Measurements from ENCODE around the gene PPFIA4. TPM values are rescaled to one million over a fixed set of nuclear protein-coding genes. Genes with fewer than 3 reads are reported as not detected.

PPFIA4 gene
- total and polyA plus RNA-seq, 2 of the 4 experiments (the other 2 are of a cell fraction): 5.4 to 13.7 TPM

DNA sequence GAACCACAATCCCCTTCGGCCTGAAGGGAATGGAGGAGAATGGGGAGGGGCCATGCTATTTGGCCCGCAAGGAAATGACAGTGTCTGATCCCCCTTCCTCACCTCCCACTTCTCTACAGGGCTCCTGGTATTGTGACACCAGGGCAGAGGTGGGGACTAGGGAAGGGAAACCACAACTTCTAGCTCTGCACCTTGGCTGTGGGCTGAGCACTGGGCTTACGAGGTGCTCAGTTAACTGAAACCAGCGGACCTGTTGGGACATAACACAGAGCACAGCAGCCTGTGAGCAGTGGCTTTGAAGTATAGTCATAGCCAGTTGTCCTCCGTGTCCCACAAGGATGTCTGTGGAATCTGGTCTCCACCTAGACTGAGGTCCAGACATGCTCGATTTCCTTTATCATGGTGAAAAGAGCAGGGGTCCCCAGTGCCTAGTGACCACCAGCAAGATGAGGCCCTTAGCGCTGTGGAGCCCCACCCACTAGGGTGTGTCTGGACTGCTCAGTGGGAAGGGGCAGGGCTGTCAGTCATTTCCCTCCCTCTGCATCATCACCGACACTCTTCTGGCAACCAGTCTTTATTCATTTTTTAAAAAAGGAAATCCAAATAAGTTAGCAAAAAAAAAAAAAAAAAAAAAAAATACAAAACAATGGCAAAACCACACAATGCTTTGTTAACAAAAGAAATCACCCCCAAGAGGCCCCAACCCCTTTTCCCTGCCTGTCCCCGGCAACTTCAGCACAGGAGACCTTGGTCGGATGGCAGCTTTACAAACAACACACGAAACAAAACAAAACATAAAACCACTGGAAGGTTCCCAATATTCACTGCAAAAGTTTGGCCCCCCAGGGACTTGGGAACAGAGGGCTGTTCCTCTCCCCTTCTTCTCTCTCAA lies 56.5 kb downstream of the PPFIA4 start:
- Histone ChIP-seq H3K18ac (ENCODE audit: low read depth, low read length) (no peak overlapping the region), H2BK15ac (ENCODE audit: low read depth, low read length) (no peak overlapping the region), H2AK5ac (ENCODE audit: low read depth, low read length) (no peak overlapping the region), H3K79me1 (ENCODE audit: low read depth in 1 of 2, low read length in 2 of 2) (no peaks in the 10 kb centered on the region), H3K4me2 (ENCODE audit: low read depth, low read length) (no peak overlapping the region), H3K4me3 (ENCODE audit: insufficient read depth, low read depth, low read length) (no peak overlapping the region), H3K4me1 (ENCODE audit: control insufficient read depth, insufficient read depth, low read length) (no peaks in the 10 kb centered on the region), H4K5ac (ENCODE audit: low read depth, low read length) (no peak overlapping the region), H3K9me1 (ENCODE audit: insufficient read depth, low read length) (no peaks in the 10 kb centered on the region), H2BK20ac (ENCODE audit: low read depth, low read length) (no peak overlapping the region), H3K27ac (ENCODE audit: insufficient read depth, low read length) (no peak overlapping the region), H3K9ac (ENCODE audit: low read depth, low read length) (no peak overlapping the region), H3K14ac (replicated peaks; ENCODE audit: low read depth, low read length) (no peak overlapping the region), H2AFZ (replicated peaks; ENCODE audit: low read length, poor library complexity) (peak overlapping the region; percentile 33), H3K56ac (ENCODE audit: extremely low read depth, insufficient read depth, low read length) (no peak overlapping the region), H3K27me3 (ENCODE audit: control insufficient read depth, insufficient read depth, low read length) (peaks cover 55% of the 10 kb centered on the region), H4K8ac (ENCODE audit: low read depth in 2 of 2, low read length in 2 of 2) (no peak overlapping the region), H4K20me1 (ENCODE audit: insufficient read depth, low read length) (no peaks in the 10 kb centered on the region), H3K36me3 (ENCODE audit: control insufficient read depth, insufficient read depth, low read length) (no peaks in the 10 kb centered on the region; the same call in 1 of the 2 replicates), H3K23ac (ENCODE audit: low read depth, low read length) (no peak overlapping the region), H3K9me3 (ENCODE audit: control insufficient read depth, insufficient read depth, low read length) (no peaks in the 10 kb centered on the region), H2BK120ac (ENCODE audit: low read depth, low read length) (no peak overlapping the region), H4K91ac (ENCODE audit: insufficient read depth, low read depth, low read length) (no peak overlapping the region), H2AK9ac (replicated peaks; ENCODE audit: low read depth, low read length, poor library complexity) (peak overlapping the region; percentile 31), H3K4ac (ENCODE audit: low read depth, low read length) (no peak overlapping the region), H2BK5ac (ENCODE audit: low read depth, low read length, poor library complexity, severe bottlenecking) (no peak overlapping the region)
- dilution Hi-C loops (cut with HindIII; ENCODE audit: low sequenced_read_pairs, unreplicated experiment): no loop called here
- WGBS, 2 experiments (ENCODE audit: extremely low coverage in 2 of 2, insufficient read length in 1 of 2): 77% methylated on average over 3 of the region's 11 CpGs; no CpG with 5 or more reads in 1 of the 2 experiments
- POLR2A ChIA-PET (ENCODE audit: unreplicated experiment): no interaction called here
- ATAC-seq (ENCODE audit: low read depth) (no peak), DNase-seq (no peak)
- no peak for TF ChIP-seq MXI1 (IDR thresholded peaks at IDR 0.05; ENCODE audit: borderline replicate concordance, low read depth, low read length)
- no peak for TF ChIP-seq BHLHE40 (IDR thresholded peaks at IDR 0.05; ENCODE audit: low read depth, low read length)
- no peak for TF ChIP-seq NFE2L2 (IDR thresholded peaks at IDR 0.05; ENCODE audit: low read depth, low read length)
- no peak for TF ChIP-seq CHD1 (IDR thresholded peaks at IDR 0.05; ENCODE audit: low read depth, low read length)
- TF ChIP-seq RCOR1 (IDR thresholded peaks at IDR 0.05; ENCODE audit: insufficient replicate concordance, low read length): no peak
- no peak for TF ChIP-seq RFX5 (IDR thresholded peaks at IDR 0.05; ENCODE audit: low read depth, low read length)
- no peak for TF ChIP-seq CEBPB (IDR thresholded peaks at IDR 0.05; ENCODE audit: low read depth, low read length)
- TF ChIP-seq, protein P1, sequence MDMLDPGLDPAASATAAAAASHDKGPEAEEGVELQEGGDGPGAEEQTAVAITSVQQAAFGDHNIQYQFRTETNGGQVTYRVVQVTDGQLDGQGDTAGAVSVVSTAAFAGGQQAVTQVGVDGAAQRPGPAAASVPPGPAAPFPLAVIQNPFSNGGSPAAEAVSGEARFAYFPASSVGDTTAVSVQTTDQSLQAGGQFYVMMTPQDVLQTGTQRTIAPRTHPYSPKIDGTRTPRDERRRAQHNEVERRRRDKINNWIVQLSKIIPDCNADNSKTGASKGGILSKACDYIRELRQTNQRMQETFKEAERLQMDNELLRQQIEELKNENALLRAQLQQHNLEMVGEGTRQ (IDR thresholded peaks at IDR 0.05; ENCODE audit: low read depth, low read length): no peak
- no peak for TF ChIP-seq MAZ (IDR thresholded peaks at IDR 0.05; ENCODE audit: borderline replicate concordance, low read depth, low read length)
- TF ChIP-seq, protein P2, sequence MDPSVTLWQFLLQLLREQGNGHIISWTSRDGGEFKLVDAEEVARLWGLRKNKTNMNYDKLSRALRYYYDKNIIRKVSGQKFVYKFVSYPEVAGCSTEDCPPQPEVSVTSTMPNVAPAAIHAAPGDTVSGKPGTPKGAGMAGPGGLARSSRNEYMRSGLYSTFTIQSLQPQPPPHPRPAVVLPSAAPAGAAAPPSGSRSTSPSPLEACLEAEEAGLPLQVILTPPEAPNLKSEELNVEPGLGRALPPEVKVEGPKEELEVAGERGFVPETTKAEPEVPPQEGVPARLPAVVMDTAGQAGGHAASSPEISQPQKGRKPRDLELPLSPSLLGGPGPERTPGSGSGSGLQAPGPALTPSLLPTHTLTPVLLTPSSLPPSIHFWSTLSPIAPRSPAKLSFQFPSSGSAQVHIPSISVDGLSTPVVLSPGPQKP (IDR thresholded peaks at IDR 0.05; ENCODE audit: borderline replicate concordance, low read depth, low read length): no peak
- TF ChIP-seq FOS (IDR thresholded peaks at IDR 0.05; ENCODE audit: low read depth, low read length): no peak
- TF ChIP-seq SMC3 (IDR thresholded peaks at IDR 0.05; ENCODE audit: low read depth, low read length): no peak
- TF ChIP-seq RAD21 (IDR thresholded peaks at IDR 0.05; ENCODE audit: low read length): no peak
- in situ Hi-C loops (cut with MboI; ENCODE audit: low sequenced_read_pairs): no loop called here
- intact Hi-C loops (cut with micrococcal nuclease): no loop called here
- CTCF ChIA-PET: no interaction called here
- no TSS peak for BruUV-seq (replicated peaks)
